A673 (cell line): Measurements from ENCODE around the gene SLC35E4. TPM values are rescaled to one million over a fixed set of nuclear protein-coding genes. Genes with fewer than 3 reads are reported as not detected.

Source experiments
- BruUV-seq: library from RNA; stranded (reverse); fragments of 400-500 nt; replicated peaks from 2 replicates; lab custom pipeline; 2021; lab: Mats Ljungman, UMichigan
- CTCF ChIA-PET: fragments of 300-600 bp; sonication (Branson Sonifier 250); formaldehyde crosslinking; loops from one replicate; lab custom pipeline; 2022; ENCODE audit warnings: antibody characterized with exemption; lab: Charles Lee
- POLR2A ChIA-PET: fragments of 300-600 bp; sonication (Branson Sonifier 250); formaldehyde crosslinking; loops from one replicate; lab custom pipeline; 2022; ENCODE audit warnings: antibody characterized with exemption; ENCODE audit not compliant: low non-redundant PET; lab: Charles Lee
- DNase-seq: peaks from one replicate; pipeline ENCODE4 v3.0.0-alpha.2; 2015; ENCODE audit warnings: low spot score
- H3K27ac ChIP-seq: fragments of 200-600 bp; sonication (generic); 2 replicates; pipeline ENCODE4 v1.5.1; 2016; ENCODE audit warnings: mixed run types, low read depth, mild to moderate bottlenecking, mixed read lengths, antibody characterized with exemption, low read length; ENCODE audit not compliant: poor library complexity, severe bottlenecking
- H3K27me3 ChIP-seq: fragments of 200-600 bp; sonication (generic); replicated peaks from 2 replicates; pipeline ENCODE4 v1.6.1; 2017; ENCODE audit warnings: mixed run types, low read depth, mild to moderate bottlenecking, mixed read lengths, antibody characterized with exemption, low read length; ENCODE audit not compliant: insufficient read depth, poor library complexity
- H3K36me3 ChIP-seq: fragments of 200-600 bp; sonication (generic); 2 replicates; pipeline ENCODE4 v1.6.1; 2016; ENCODE audit warnings: mixed run types, mild to moderate bottlenecking, mixed read lengths, antibody characterized with exemption, low read length; ENCODE audit not compliant: insufficient read depth, poor library complexity, severe bottlenecking
- H3K4me1 ChIP-seq: fragments of 200-600 bp; sonication (generic); 2 replicates; pipeline ENCODE4 v1.6.1; 2017; ENCODE audit warnings: mixed run types, mild to moderate bottlenecking, mixed read lengths, antibody characterized with exemption, low read length; ENCODE audit not compliant: insufficient read depth, poor library complexity, severe bottlenecking
- H3K4me3 ChIP-seq: fragments of 200-600 bp; sonication (generic); 2 replicates; pipeline ENCODE4 v1.5.1; 2016; ENCODE audit warnings: low read depth, mixed run types, mild to moderate bottlenecking, mixed read lengths, low read length; ENCODE audit not compliant: poor library complexity, severe bottlenecking
- H3K9me3 ChIP-seq: fragments of 200-600 bp; sonication (generic); 2 replicates; pipeline ENCODE4 v1.6.1; 2016; ENCODE audit warnings: mixed run types, low read depth, mild to moderate bottlenecking, mixed read lengths, antibody characterized with exemption, low read length; ENCODE audit not compliant: poor library complexity, severe bottlenecking
- EZH2 ChIP-seq: fragments of 200-600 bp; sonication (generic); IDR thresholded peaks from 2 replicates; pipeline ENCODE4 v1.6.1; 2017; ENCODE audit warnings: borderline replicate concordance, low read depth, mild to moderate bottlenecking, mixed read lengths, antibody characterized with exemption, low read length; ENCODE audit not compliant: poor library complexity, severe bottlenecking
- intact Hi-C: fragments of 100-400 bp; cut with micrococcal nuclease; formaldehyde crosslinking; loops from one replicate; pipeline ENCODE4 v1.10.0; 2022; ENCODE audit not compliant: unreplicated experiment
- total RNA-seq: library from RNA; stranded (reverse); gene quantifications from 2 replicates; pipeline ENCODE4 v1.2.3, GENCODE V29; 2021
- TF ChIP-seq, protein P1 (sequence below): fragments of 300-800, 200-600 bp; sonication (generic); conservative IDR thresholded peaks from 2 replicates; pipeline ENCODE4 v1.5.1; 2017; ENCODE audit warnings: low read depth, mild to moderate bottlenecking, antibody characterized with exemption, low read length, moderate library complexity, mixed read lengths

Gene SLC35E4
- total RNA-seq, 1 experiment from 2014 or later = 2.4 TPM

DNA sequence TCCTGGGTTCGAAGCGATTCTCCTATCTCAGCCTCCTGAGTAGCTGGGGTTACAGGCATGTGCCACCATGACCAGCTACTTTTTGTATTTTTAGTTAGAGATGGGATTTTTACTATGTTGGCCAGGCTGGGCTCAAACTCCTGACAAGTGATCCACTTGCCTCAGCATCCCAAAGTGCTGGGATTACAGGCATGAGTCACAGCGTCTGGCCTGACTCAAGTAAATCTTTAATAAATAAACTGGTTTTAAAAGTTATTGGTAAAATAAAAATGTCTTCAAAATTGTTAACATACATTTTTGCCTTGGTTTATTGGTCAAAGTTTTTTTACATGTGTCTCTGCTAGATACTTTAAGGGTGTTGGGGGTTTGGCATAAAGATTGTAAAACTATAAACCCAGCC is 36.6 kb upstream of the SLC35E4 start:
- Histone ChIP-seq H3K9me3 (no peaks in the 10 kb centered on the region), H3K27ac (no peak overlapping the region), H3K4me1 (no peaks in the 10 kb centered on the region), H3K4me3 (no peak overlapping the region), H3K36me3 (no peaks in the 10 kb centered on the region), H3K27me3 (no peaks in the 10 kb centered on the region)
- CTCF ChIA-PET = no interaction called here
- no peak for DNase-seq
- POLR2A ChIA-PET = no interaction called here
- TF ChIP-seq, protein P1, sequence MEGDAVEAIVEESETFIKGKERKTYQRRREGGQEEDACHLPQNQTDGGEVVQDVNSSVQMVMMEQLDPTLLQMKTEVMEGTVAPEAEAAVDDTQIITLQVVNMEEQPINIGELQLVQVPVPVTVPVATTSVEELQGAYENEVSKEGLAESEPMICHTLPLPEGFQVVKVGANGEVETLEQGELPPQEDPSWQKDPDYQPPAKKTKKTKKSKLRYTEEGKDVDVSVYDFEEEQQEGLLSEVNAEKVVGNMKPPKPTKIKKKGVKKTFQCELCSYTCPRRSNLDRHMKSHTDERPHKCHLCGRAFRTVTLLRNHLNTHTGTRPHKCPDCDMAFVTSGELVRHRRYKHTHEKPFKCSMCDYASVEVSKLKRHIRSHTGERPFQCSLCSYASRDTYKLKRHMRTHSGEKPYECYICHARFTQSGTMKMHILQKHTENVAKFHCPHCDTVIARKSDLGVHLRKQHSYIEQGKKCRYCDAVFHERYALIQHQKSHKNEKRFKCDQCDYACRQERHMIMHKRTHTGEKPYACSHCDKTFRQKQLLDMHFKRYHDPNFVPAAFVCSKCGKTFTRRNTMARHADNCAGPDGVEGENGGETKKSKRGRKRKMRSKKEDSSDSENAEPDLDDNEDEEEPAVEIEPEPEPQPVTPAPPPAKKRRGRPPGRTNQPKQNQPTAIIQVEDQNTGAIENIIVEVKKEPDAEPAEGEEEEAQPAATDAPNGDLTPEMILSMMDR = no peak
- no peak for TF ChIP-seq EZH2
- BruUV-seq = no TSS peak
- intact Hi-C loops = no loop called here

DNA sequence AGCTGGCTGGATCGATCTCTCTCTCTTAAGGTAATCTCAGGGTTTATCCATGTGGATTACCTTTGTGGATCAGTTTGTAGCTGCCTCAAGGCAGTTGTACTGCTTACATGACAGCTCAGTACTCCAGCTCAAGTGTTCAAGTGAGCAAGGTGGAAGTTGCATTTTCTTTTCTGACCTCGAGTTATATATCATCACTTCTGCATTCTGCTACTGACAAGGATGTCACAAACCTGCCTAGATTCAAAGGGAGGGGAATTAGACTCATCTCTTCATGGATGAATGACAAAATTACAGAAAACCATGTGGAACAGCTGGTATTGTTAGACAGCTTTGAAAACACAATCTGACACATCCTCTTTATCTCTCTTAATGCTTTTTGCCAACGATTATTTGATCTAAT is 34.7 kb upstream of the SLC35E4 start:
- no peaks in the 10 kb centered on the region for H3K9me3 ChIP-seq
- no peaks in the 10 kb centered on the region for H3K36me3 ChIP-seq
- TF ChIP-seq, protein P1 = no peak
- TF ChIP-seq EZH2 = no peak
- peaks cover 5% of the 10 kb centered on the region for H3K4me1 ChIP-seq
- no peak for DNase-seq
- intact Hi-C loops = loop anchor here (10.0 kb wide), 2 partner anchors 156 to 316 kb away; partner anchors contain the start of gene CASTOR1
- no peak overlapping the region for H3K4me3 ChIP-seq
- POLR2A ChIA-PET = no interaction called here
- CTCF ChIA-PET = no interaction called here
- no peak overlapping the region for H3K27ac ChIP-seq
- no TSS peak for BruUV-seq
- H3K27me3 ChIP-seq = no peaks in the 10 kb centered on the region

DNA sequence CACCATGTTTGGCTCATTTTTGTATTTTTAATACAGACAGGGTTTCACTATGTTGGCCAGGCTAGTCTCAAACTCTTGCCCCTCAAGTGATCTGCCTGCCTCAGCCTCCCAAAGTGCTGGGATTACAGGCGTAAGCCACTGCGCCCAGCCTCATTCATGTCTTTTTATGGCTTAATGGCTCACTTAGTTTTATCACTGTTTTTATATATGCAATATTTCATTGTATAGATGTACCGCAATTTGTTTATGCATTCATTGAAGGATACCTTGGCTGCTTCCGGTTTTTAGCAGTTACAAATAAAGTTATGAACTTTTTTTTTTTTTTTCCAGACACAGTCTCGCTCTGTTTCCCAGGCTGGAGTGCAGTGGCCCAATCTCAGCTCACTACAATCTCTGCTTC is 34.1 kb upstream of the SLC35E4 start:
- BruUV-seq = no TSS peak
- TF ChIP-seq, protein P1 = no peak
- TF ChIP-seq EZH2 = no peak
- no peaks in the 10 kb centered on the region for H3K9me3 ChIP-seq
- intact Hi-C loops = loop anchor here (10.0 kb wide), 2 partner anchors 157 to 317 kb away; partner anchors contain the start of gene CASTOR1
- POLR2A ChIA-PET = interaction anchor here (0.6 kb wide), 1 partner anchor 368 kb away, joined by 3 read pairs; no protein-coding TSS in a partner anchor
- H3K36me3 ChIP-seq = no peaks in the 10 kb centered on the region
- no peaks in the 10 kb centered on the region for H3K27me3 ChIP-seq
- H3K4me3 ChIP-seq = no peak overlapping the region
- CTCF ChIA-PET = interaction anchor here (0.5 kb wide), 2 partner anchors 198 to 289 kb away, joined by 3 to 5 read pairs; no protein-coding TSS in a partner anchor
- peaks cover 8% of the 10 kb centered on the region for H3K4me1 ChIP-seq
- no peak overlapping the region for H3K27ac ChIP-seq
- no peak for DNase-seq
